SU-DHL-6 (cell line): ENCODE measurements around the gene GNG14.

Source experiments
- H2AFZ ChIP-seq: fragments of 200-600 bp; sonication (generic); 2 replicates; pipeline ENCODE4 v1.6.1; 2014; ENCODE audit warnings: low read depth, mild to moderate bottlenecking, moderate library complexity, mixed read lengths, antibody characterized with exemption, low read length; ENCODE audit not compliant: severe bottlenecking
- H3F3A ChIP-seq: fragments of 200-600 bp; shearing (Covaris generic); 2 replicates; pipeline ENCODE4 v1.6.0; 2016; ENCODE audit warnings: antibody characterized with exemption, mild to moderate bottlenecking; ENCODE audit not compliant: insufficient read depth
- H3K27ac ChIP-seq: fragments of 200-600 bp; sonication (generic); 2 replicates; pipeline ENCODE4 v1.5.1; 2016; ENCODE audit warnings: low read depth, mild to moderate bottlenecking, low read length, moderate library complexity, mixed read lengths
- H3K27me3 ChIP-seq: fragments of 200-600 bp; sonication (generic), shearing (Covaris generic); 2 replicates; pipeline ENCODE4 v1.6.0; 2014; ENCODE audit warnings: mild to moderate bottlenecking, low read length
- H3K36me3 ChIP-seq: fragments of 200-600 bp; sonication (generic); 2 replicates; pipeline ENCODE4 v1.6.1; 2014; ENCODE audit warnings: mild to moderate bottlenecking, low read length, mixed read lengths
- H3K4me2 ChIP-seq: fragments of 300-600, 200-600 bp; shearing (Covaris generic), sonication (generic); 2 replicates; pipeline ENCODE4 v1.6.0; 2014; ENCODE audit warnings: low read length, low read depth, mild to moderate bottlenecking; ENCODE audit not compliant: poor library complexity, severe bottlenecking
- H3K4me3 ChIP-seq: fragments of 200-600 bp; sonication (generic); 2 replicates; pipeline ENCODE4 v1.5.1; 2014; ENCODE audit warnings: antibody characterized with exemption, low read length, mild to moderate bottlenecking, mixed read lengths; ENCODE audit not compliant: insufficient read depth, poor library complexity, severe bottlenecking
- H3K79me2 ChIP-seq: fragments of 200-600 bp; sonication (generic); 2 replicates; pipeline ENCODE4 v1.6.1; 2014; ENCODE audit warnings: mild to moderate bottlenecking, low read length, moderate library complexity; ENCODE audit not compliant: insufficient read depth
- H3K9ac ChIP-seq: fragments of 200-600 bp; sonication (generic); 2 replicates; pipeline ENCODE4 v1.7.0; 2014; ENCODE audit warnings: mild to moderate bottlenecking, low read length
- H3K9me2 ChIP-seq: fragments of 200-600 bp; sonication (generic); replicated peaks from 2 replicates; pipeline ENCODE4 v1.6.1; 2014; ENCODE audit warnings: low read length; ENCODE audit not compliant: insufficient read depth
- H3K9me3 ChIP-seq: fragments of 200-600 bp; sonication (generic); 2 replicates; pipeline ENCODE4 v1.6.1; 2014; ENCODE audit warnings: low read length, mixed read lengths; ENCODE audit not compliant: insufficient read depth
- H4K20me1 ChIP-seq: fragments of 200-600 bp; sonication (generic); 2 replicates; pipeline ENCODE4 v1.6.1; 2014; ENCODE audit warnings: low read depth, mild to moderate bottlenecking, antibody characterized with exemption, low read length, moderate library complexity, mixed read lengths
- CTCF ChIP-seq: fragments of 200-600 bp; sonication (generic); IDR thresholded peaks from one replicate; pipeline ENCODE4 v1.5.1; 2017; ENCODE audit warnings: antibody characterized with exemption, mild to moderate bottlenecking, low read length, moderate library complexity; ENCODE audit not compliant: insufficient read depth, poor library complexity, severe bottlenecking
- EZH2phosphoT487 ChIP-seq: fragments of 200-600 bp; sonication (generic), shearing (Covaris generic); conservative IDR thresholded peaks from 2 replicates; pipeline ENCODE4 v1.6.1; 2018; ENCODE audit warnings: mild to moderate bottlenecking, antibody characterized with exemption, low read length, moderate library complexity, mixed read lengths

The GNG14 gene

DNA sequence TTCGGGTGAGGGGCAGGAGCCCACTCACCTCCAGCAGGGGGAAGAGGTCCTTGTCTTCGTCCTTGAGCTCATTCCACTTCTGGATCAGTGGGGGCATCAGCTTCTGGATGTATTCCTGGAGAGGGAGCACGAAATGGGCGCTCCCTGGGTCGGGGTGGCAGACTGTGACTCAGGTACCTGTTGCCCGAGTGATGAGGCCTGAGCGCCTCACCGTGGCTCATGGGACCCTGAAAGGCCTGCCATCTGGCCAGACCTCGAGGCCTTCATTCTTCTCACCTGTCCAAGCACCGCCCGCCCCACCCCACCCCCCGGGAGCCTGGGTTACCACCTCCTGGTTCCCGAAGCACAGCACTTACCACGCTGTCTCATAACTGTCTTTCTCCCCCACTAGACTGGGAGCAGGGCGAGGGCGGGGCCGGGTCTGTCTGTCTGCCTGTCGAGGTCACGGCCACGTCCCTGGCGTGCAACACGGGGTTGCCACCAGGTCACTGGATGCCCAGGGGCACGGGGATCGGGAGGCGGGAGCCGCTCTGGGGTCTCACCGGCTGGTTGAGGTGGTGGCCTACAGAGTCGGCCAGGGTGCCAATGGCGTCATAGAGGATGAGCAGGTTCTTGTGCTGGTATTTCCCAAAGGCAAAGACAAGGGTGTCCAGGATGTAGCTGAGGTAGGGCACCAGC lies 18.0 kb downstream of the GNG14 start:
- no peak for TF ChIP-seq CTCF
- no peak for TF ChIP-seq EZH2phosphoT487
- Histone ChIP-seq H3K27me3 (no peaks in the 10 kb centered on the region), H3K4me2 (no peak overlapping the region), H3F3A (peaks cover 4% of the 10 kb centered on the region; the same call in 1 of the 2 replicates), H3K27ac (no peak overlapping the region), H3K9me2 (no peaks in the 10 kb centered on the region), H3K9ac (no peak overlapping the region), H3K9me3 (no peaks in the 10 kb centered on the region), H4K20me1 (no peaks in the 10 kb centered on the region), H3K36me3 (peaks cover 15% of the 10 kb centered on the region; the same call in 1 of the 2 replicates), H2AFZ (no peak overlapping the region), H3K4me3 (no peak overlapping the region), H3K79me2 (peaks cover 3% of the 10 kb centered on the region; the same call in 1 of the 2 replicates)

DNA sequence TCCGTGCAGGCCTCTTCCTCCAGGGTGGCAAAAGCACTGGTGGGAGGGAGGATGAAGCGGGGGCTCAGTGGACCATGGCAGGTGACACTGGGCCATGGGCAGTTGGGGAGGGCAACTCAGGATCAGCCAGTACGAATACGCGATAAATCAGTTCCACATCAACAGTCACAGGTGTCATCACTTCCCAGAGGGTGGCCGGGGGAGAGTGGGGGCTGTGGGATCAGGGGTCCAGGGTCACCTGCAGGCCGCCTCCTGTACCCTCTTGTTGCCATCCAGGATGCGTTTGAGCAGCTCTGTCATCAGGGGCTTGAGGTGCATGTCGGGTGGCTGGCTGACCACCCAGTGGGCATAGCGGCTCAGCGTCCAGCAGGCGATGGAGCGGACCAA lies 18.5 kb downstream of the GNG14 start:
- peaks cover 15% of the 10 kb centered on the region; the same call in 1 of the 2 replicates for H3K36me3 ChIP-seq

DNA sequence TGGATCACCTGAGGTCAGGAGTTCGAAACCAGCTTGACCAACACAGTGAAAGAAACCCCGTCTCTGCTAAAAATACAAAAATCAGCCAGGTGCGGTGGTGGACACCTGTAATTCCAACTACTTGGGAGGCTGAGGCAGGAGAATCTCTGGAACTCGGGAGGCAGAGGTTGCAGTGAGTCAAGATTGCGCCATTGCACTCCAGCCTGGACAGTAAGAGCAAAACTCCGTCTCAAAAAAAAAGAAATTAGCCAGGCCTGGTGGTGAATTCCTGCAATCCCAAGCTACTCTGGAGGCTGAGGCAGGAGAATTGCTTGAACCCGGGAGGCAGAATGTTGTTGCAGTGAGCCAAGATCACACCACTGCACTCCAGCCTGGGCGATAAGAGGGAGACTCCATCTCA lies 20.8 kb downstream of the GNG14 start:
- Histone ChIP-seq H4K20me1 (no peaks in the 10 kb centered on the region), H3F3A (peaks cover 4% of the 10 kb centered on the region; the same call in 1 of the 2 replicates), H3K9ac (no peak overlapping the region), H3K79me2 (peaks cover 3% of the 10 kb centered on the region; the same call in 1 of the 2 replicates), H3K9me2 (no peaks in the 10 kb centered on the region), H3K27ac (no peak overlapping the region), H2AFZ (no peak overlapping the region), H3K4me2 (no peak overlapping the region), H3K27me3 (no peaks in the 10 kb centered on the region), H3K9me3 (no peaks in the 10 kb centered on the region), H3K4me3 (no peak overlapping the region), H3K36me3 (peaks cover 15% of the 10 kb centered on the region; the same call in 1 of the 2 replicates)
- TF ChIP-seq EZH2phosphoT487 (no peak), CTCF (no peak)

More for the DNA sequence above, 18.5 kb downstream of the GNG14 start:
- H3K4me2 ChIP-seq = no peak overlapping the region
- H3K4me3 ChIP-seq = no peak overlapping the region
- no peaks in the 10 kb centered on the region for H3K9me3 ChIP-seq
- no peak for TF ChIP-seq EZH2phosphoT487
- no peak for TF ChIP-seq CTCF
- H3K9me2 ChIP-seq = no peaks in the 10 kb centered on the region
- no peaks in the 10 kb centered on the region for H3K27me3 ChIP-seq
- H2AFZ ChIP-seq = no peak overlapping the region
- H4K20me1 ChIP-seq = no peaks in the 10 kb centered on the region
- H3K9ac ChIP-seq = no peak overlapping the region
- peaks cover 4% of the 10 kb centered on the region; the same call in 1 of the 2 replicates for H3F3A ChIP-seq
- peaks cover 3% of the 10 kb centered on the region; the same call in 1 of the 2 replicates for H3K79me2 ChIP-seq
- H3K27ac ChIP-seq = no peak overlapping the region
